MM.1S (cell line): ENCODE results near the gene NQO1.

Experiments
- DNase-seq: peaks from one replicate; pipeline ENCODE4 v3.0.0-alpha.2; 2015
- H2AFZ ChIP-seq: fragments of 300-600 bp; sonication (generic); 2 replicates; pipeline ENCODE4 v1.6.0; 2016; ENCODE audit warnings: antibody characterized with exemption, low read length
- H3F3A ChIP-seq: fragments of 300-600 bp; sonication (generic); 2 replicates; pipeline ENCODE4 v1.6.1; 2016; ENCODE audit warnings: mild to moderate bottlenecking, antibody characterized with exemption, low read length, moderate library complexity, mixed read lengths; ENCODE audit not compliant: insufficient read depth
- H3K27ac ChIP-seq: fragments of 300-600 bp; sonication (generic); 2 replicates; pipeline ENCODE4 v1.5.1; 2016; ENCODE audit warnings: mild to moderate bottlenecking, low read length
- H3K27me3 ChIP-seq: fragments of 300-600 bp; sonication (generic); replicated peaks from 2 replicates; pipeline ENCODE4 v1.6.0; 2016; ENCODE audit warnings: low read length; ENCODE audit not compliant: insufficient read depth
- H3K36me3 ChIP-seq: fragments of 300-600 bp; sonication (generic); replicated peaks from 2 replicates; pipeline ENCODE4 v1.6.1; 2016; ENCODE audit warnings: mild to moderate bottlenecking, low read length, mixed read lengths; ENCODE audit not compliant: insufficient read depth
- H3K4me1 ChIP-seq: fragments of 300-600 bp; sonication (generic); 2 replicates; pipeline ENCODE4 v1.6.1; 2016; ENCODE audit warnings: low read length, mixed read lengths
- H3K4me2 ChIP-seq: fragments of 300-600 bp; sonication (generic); 2 replicates; pipeline ENCODE4 v1.6.0; 2016; ENCODE audit warnings: low read depth, low read length
- H3K4me3 ChIP-seq: fragments of 300-600 bp; sonication (generic); 2 replicates; pipeline ENCODE4 v1.5.1; 2016; ENCODE audit warnings: low read length, mixed read lengths
- H3K79me2 ChIP-seq: fragments of 300-600 bp; sonication (generic); 2 replicates; pipeline ENCODE4 v1.6.1; 2016; ENCODE audit warnings: mixed run types, low read length, mixed read lengths
- H3K9ac ChIP-seq: fragments of 300-600 bp; sonication (generic); 2 replicates; pipeline ENCODE4 v1.6.1; 2016; ENCODE audit warnings: low read length, mixed read lengths
- H3K9me2 ChIP-seq: fragments of 300-600 bp; sonication (generic); replicated peaks from 2 replicates; pipeline ENCODE4 v1.6.1; 2016; ENCODE audit warnings: mild to moderate bottlenecking, low read length, mixed read lengths; ENCODE audit not compliant: insufficient read depth
- H3K9me3 ChIP-seq: fragments of 300-600 bp; sonication (generic); replicated peaks from 2 replicates; pipeline ENCODE4 v1.6.1; 2016; ENCODE audit warnings: mild to moderate bottlenecking, low read length, mixed read lengths; ENCODE audit not compliant: insufficient read depth
- H4K20me1 ChIP-seq: fragments of 300-600 bp; sonication (generic); 2 replicates; pipeline ENCODE4 v1.6.1; 2016; ENCODE audit warnings: mild to moderate bottlenecking, low read length, moderate library complexity, mixed read lengths; ENCODE audit not compliant: insufficient read depth
- EZH2 ChIP-seq: fragments of 300-600 bp; sonication (generic); optimal IDR thresholded peaks from 2 replicates; pipeline ENCODE3; 2017; ENCODE audit warnings: low read depth, mild to moderate bottlenecking, antibody characterized with exemption, low read length, mixed read lengths
- EZH2phosphoT487 ChIP-seq: fragments of 300-600 bp; sonication (generic); IDR thresholded peaks from 2 replicates; pipeline ENCODE4 v1.6.1; 2018; ENCODE audit warnings: antibody characterized with exemption, low read length
- TF ChIP-seq, protein P1 (sequence below): fragments of 300-600 bp; sonication (generic); IDR thresholded peaks from 2 replicates; pipeline ENCODE4 v1.5.1; 2016; ENCODE audit warnings: antibody characterized with exemption, low read length, mixed read lengths

The NQO1 gene

DNA sequence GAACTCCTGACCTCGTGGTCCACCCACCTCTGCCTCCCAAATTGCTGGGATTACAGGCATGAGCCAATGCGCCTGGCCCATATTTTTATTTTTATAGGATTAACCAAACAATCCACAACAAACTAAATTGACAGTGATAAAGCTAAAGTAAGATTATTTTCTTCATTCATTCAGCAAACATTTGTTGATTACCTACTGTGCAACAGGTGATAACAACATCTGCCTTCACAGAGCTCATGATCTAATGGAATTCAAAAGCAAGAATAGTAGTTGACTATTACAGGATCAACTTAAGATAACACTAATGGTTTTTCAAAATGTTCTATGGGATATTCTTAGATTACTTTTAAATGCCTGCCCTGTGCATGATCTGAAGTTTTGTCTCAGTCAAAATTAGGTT is 37.8 kb downstream of the NQO1 start:
- Histone ChIP-seq H3K79me2 (no peaks in the 10 kb centered on the region), H2AFZ (no peak overlapping the region), H3F3A (peaks cover 27% of the 10 kb centered on the region), H3K27me3 (no peaks in the 10 kb centered on the region), H3K9ac (no peak overlapping the region), H3K27ac (no peak overlapping the region), H4K20me1 (no peaks in the 10 kb centered on the region), H3K9me2 (no peaks in the 10 kb centered on the region), H3K4me3 (no peak overlapping the region), H3K9me3 (no peaks in the 10 kb centered on the region), H3K4me1 (peaks cover 35% of the 10 kb centered on the region), H3K4me2 (no peak overlapping the region), H3K36me3 (no peaks in the 10 kb centered on the region)
- no peak for TF ChIP-seq EZH2phosphoT487
- TF ChIP-seq, protein P1, sequence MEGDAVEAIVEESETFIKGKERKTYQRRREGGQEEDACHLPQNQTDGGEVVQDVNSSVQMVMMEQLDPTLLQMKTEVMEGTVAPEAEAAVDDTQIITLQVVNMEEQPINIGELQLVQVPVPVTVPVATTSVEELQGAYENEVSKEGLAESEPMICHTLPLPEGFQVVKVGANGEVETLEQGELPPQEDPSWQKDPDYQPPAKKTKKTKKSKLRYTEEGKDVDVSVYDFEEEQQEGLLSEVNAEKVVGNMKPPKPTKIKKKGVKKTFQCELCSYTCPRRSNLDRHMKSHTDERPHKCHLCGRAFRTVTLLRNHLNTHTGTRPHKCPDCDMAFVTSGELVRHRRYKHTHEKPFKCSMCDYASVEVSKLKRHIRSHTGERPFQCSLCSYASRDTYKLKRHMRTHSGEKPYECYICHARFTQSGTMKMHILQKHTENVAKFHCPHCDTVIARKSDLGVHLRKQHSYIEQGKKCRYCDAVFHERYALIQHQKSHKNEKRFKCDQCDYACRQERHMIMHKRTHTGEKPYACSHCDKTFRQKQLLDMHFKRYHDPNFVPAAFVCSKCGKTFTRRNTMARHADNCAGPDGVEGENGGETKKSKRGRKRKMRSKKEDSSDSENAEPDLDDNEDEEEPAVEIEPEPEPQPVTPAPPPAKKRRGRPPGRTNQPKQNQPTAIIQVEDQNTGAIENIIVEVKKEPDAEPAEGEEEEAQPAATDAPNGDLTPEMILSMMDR, result no peak
- no peak for TF ChIP-seq EZH2
- DNase-seq, result no peak

- no peaks in the 10 kb centered on the region for H3F3A ChIP-seq
- no peak overlapping the region for H3K4me2 ChIP-seq
- H3K9me2 ChIP-seq, result no peaks in the 10 kb centered on the region
- no peak overlapping the region for H3K4me3 ChIP-seq
- H3K9me3 ChIP-seq, result no peaks in the 10 kb centered on the region
- no peak overlapping the region for H3K9ac ChIP-seq
- H3K79me2 ChIP-seq, result no peaks in the 10 kb centered on the region
- TF ChIP-seq EZH2phosphoT487, result no peak
- TF ChIP-seq, protein P1, result no peak
- no peak for TF ChIP-seq EZH2
- no peak overlapping the region for H2AFZ ChIP-seq
- H3K27ac ChIP-seq, result no peak overlapping the region
- no peaks in the 10 kb centered on the region for H3K36me3 ChIP-seq
- DNase-seq, result no peak
- H3K4me1 ChIP-seq, result no peaks in the 10 kb centered on the region
- no peaks in the 10 kb centered on the region for H3K27me3 ChIP-seq
- H4K20me1 ChIP-seq, result no peaks in the 10 kb centered on the region
Observed at GRCh38 chr16:69680358-69680757, 46.0 kb downstream of the NQO1 start.

- Histone ChIP-seq H3K27me3 (no peaks in the 10 kb centered on the region), H3F3A (no peaks in the 10 kb centered on the region), H2AFZ (no peak overlapping the region), H3K27ac (no peak overlapping the region), H3K4me3 (no peak overlapping the region), H3K9me3 (no peaks in the 10 kb centered on the region), H3K36me3 (no peaks in the 10 kb centered on the region), H3K4me1 (no peaks in the 10 kb centered on the region), H3K4me2 (no peak overlapping the region), H3K9ac (no peak overlapping the region), H4K20me1 (no peaks in the 10 kb centered on the region), H3K9me2 (no peaks in the 10 kb centered on the region), H3K79me2 (no peaks in the 10 kb centered on the region)
- TF ChIP-seq, protein P1, result no peak
- TF ChIP-seq EZH2 (no peak), EZH2phosphoT487 (no peak)
- no peak for DNase-seq
Observed at GRCh38 chr16:69672998-69673713, 53.2 kb downstream of the NQO1 start.
